ENCODE measurements around the gene TNMD. TPM values are rescaled to one million over a fixed set of nuclear protein-coding genes. Genes with fewer than 3 reads are reported as not detected.

Gene TNMD
- polyA plus RNA-seq, 3 donors, result not detected

DNA sequence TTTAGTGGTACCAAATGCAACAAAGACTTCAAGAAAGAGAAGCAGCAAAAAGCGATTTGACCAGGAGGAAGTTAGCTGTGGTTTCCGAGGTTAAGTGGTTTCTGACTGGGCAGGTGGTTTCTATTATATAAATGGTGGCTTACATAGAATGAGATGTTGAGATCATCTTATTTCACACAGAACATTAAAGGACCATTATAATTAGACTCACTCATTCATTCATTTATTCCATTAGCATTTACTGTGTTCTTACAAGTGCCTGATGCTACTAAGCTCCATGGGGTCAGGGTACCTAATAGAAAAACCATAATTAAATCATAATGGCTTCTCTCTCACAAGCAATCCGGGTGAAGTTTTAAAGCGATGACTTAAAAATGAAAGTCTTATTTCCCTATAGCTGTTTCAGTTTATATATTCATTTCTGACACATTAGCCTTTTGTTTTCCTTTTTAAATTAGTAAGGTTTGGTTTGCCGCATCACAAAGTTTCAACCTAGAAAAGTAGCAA lies 41.3 kb downstream of the TNMD start:
- no CpG with 5 or more reads among the region's 5 CpGs for WGBS (ENCODE audit: insufficient coverage)
- H3K4me1 ChIP-seq (ENCODE audit: control insufficient read depth in 1 of 2, insufficient read depth in 2 of 2, low read length in 2 of 2), result peaks cover 0 to 2% of the 10 kb centered on the region in 2 donors
- no peak overlapping the region for H3K27ac Mint-ChIP-seq
- H3K4me1 Mint-ChIP-seq, result peaks cover 9% of the 10 kb centered on the region
- no peak overlapping the region for H3K4me3 Mint-ChIP-seq
- H3K27me3 ChIP-seq (ENCODE audit: control insufficient read depth in 2 of 2, insufficient read depth in 2 of 2, low read length in 2 of 2), result peaks cover 41 to 60% of the 10 kb centered on the region in 2 donors
- H3K79me2 ChIP-seq (ENCODE audit: insufficient read depth, low read length), result no peaks in the 10 kb centered on the region
- no peak overlapping the region for H3K4me2 ChIP-seq (replicated peaks; ENCODE audit: extremely low read depth, low read length, poor library complexity, severe bottlenecking)
- H3K9me3 ChIP-seq (replicated peaks in 1 of 2; ENCODE audit: control insufficient read depth in 1 of 2, insufficient read depth in 1 of 2, low read length in 2 of 2), result no peaks in the 10 kb centered on the region
- H3K27ac ChIP-seq (ENCODE audit: low read depth in 1 of 2, low read length in 2 of 2), result no peak overlapping the region
- intact Hi-C loops (cut with micrococcal nuclease), result no loop called here
- no peak overlapping the region for H2AFZ ChIP-seq (ENCODE audit: insufficient read depth, low read depth, low read length, poor library complexity, severe bottlenecking)
- no peaks in the 10 kb centered on the region for H3K36me3 ChIP-seq (replicated peaks in 1 of 2; ENCODE audit: control insufficient read depth in 1 of 2, insufficient read depth in 2 of 2, low read length in 2 of 2)
- no peak for DNase-seq
- H3K9me3 Mint-ChIP-seq, result peaks cover 0 to 5% (median 0%) of the 10 kb centered on the region in 7 donors
- H4K20me1 ChIP-seq (ENCODE audit: insufficient read depth, low read length), result no peaks in the 10 kb centered on the region
- TF ChIP-seq, protein P1, sequence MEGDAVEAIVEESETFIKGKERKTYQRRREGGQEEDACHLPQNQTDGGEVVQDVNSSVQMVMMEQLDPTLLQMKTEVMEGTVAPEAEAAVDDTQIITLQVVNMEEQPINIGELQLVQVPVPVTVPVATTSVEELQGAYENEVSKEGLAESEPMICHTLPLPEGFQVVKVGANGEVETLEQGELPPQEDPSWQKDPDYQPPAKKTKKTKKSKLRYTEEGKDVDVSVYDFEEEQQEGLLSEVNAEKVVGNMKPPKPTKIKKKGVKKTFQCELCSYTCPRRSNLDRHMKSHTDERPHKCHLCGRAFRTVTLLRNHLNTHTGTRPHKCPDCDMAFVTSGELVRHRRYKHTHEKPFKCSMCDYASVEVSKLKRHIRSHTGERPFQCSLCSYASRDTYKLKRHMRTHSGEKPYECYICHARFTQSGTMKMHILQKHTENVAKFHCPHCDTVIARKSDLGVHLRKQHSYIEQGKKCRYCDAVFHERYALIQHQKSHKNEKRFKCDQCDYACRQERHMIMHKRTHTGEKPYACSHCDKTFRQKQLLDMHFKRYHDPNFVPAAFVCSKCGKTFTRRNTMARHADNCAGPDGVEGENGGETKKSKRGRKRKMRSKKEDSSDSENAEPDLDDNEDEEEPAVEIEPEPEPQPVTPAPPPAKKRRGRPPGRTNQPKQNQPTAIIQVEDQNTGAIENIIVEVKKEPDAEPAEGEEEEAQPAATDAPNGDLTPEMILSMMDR (IDR thresholded peaks at IDR 0.05), result no peak
- H3K9ac ChIP-seq (ENCODE audit: insufficient read depth, low read length, poor library complexity, severe bottlenecking), result no peak overlapping the region
- H3K36me3 Mint-ChIP-seq, result no peaks in the 10 kb centered on the region
- no peak overlapping the region for H3K4me3 ChIP-seq (replicated peaks in 1 of 3; ENCODE audit: low read depth in 2 of 3, low read length in 3 of 3)
- H3K27me3 Mint-ChIP-seq (ENCODE audit: low read depth in 3 of 3), result peaks cover 34 to 61% (median 45%) of the 10 kb centered on the region in 3 donors

DNA sequence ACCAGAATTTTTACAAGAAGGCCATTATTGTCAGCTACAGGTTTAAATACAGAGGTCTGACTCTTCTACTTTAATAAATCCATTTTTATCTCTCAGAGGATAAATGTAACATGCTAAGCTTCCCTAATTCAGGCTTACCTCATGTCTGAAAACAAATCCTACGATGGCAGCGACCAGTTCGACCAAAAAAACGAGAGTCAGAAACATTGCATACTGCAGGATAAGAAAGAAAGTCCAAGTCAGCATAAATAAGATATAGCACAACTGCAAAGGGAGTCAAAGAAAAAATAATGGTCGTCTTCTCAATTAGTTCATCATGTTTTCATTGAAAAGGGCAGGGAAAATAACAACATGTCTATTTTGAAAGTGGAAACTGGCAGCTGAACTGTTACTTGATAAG lies 50.3 kb downstream of the TNMD start:
- intact Hi-C loops (cut with micrococcal nuclease), result no loop called here
- Mint-ChIP-seq H3K27me3 (ENCODE audit: low read depth in 3 of 3) (peaks cover 52 to 70% (median 67%) of the 10 kb centered on the region in 3 donors), H3K36me3 (peaks cover 0 to 3% of the 10 kb centered on the region in 2 donors), H3K9me3 (peaks cover 0 to 13% (median 4%) of the 10 kb centered on the region in 7 donors), H3K4me1 (peaks cover 4% of the 10 kb centered on the region), H3K4me3 (peak overlapping the region in 1 of 2 donors; percentile 33), H3K27ac (no peak overlapping the region)
- Histone ChIP-seq H3K4me2 (replicated peaks; ENCODE audit: extremely low read depth, low read length, poor library complexity, severe bottlenecking) (no peak overlapping the region), H3K27me3 (ENCODE audit: control insufficient read depth in 2 of 2, insufficient read depth in 2 of 2, low read length in 2 of 2) (peaks cover 64 to 80% of the 10 kb centered on the region in 2 donors), H3K27ac (ENCODE audit: low read depth in 1 of 2, low read length in 2 of 2) (no peak overlapping the region), H3K36me3 (replicated peaks in 1 of 2; ENCODE audit: control insufficient read depth in 1 of 2, insufficient read depth in 2 of 2, low read length in 2 of 2) (no peaks in the 10 kb centered on the region), H4K20me1 (ENCODE audit: insufficient read depth, low read length) (no peaks in the 10 kb centered on the region), H3K9ac (ENCODE audit: insufficient read depth, low read length, poor library complexity, severe bottlenecking) (no peak overlapping the region), H3K4me1 (ENCODE audit: control insufficient read depth in 1 of 2, insufficient read depth in 2 of 2, low read length in 2 of 2) (no peaks in the 10 kb centered on the region), H3K9me3 (replicated peaks in 1 of 2; ENCODE audit: control insufficient read depth in 1 of 2, insufficient read depth in 1 of 2, low read length in 2 of 2) (peaks cover 0 to 11% of the 10 kb centered on the region in 2 donors), H2AFZ (ENCODE audit: insufficient read depth, low read depth, low read length, poor library complexity, severe bottlenecking) (no peak overlapping the region), H3K79me2 (ENCODE audit: insufficient read depth, low read length) (no peaks in the 10 kb centered on the region), H3K4me3 (replicated peaks in 1 of 3; ENCODE audit: low read depth in 2 of 3, low read length in 3 of 3) (no peak overlapping the region)
- no CpG with 5 or more reads among the region's 5 CpGs for WGBS (ENCODE audit: insufficient coverage)
- TF ChIP-seq, protein P1 (IDR thresholded peaks at IDR 0.05), result no peak
- DNase-seq, result no peak

All from CD14-positive monocyte (primary cell).